SH-SY5Y (cell line): ENCODE results near the gene PPP2R2C.

Experiments used
- GATA2 ChIP-seq: IDR thresholded peaks from 2 replicates; pipeline ENCODE4 v1.6.1; 2011; ENCODE audit warnings: mild to moderate bottlenecking, low read depth, low read length
- GATA3 ChIP-seq: IDR thresholded peaks from 2 replicates; pipeline ENCODE4 v1.6.1; 2011; ENCODE audit warnings: low read depth, mild to moderate bottlenecking, low read length, moderate library complexity

PPP2R2C gene

DNA sequence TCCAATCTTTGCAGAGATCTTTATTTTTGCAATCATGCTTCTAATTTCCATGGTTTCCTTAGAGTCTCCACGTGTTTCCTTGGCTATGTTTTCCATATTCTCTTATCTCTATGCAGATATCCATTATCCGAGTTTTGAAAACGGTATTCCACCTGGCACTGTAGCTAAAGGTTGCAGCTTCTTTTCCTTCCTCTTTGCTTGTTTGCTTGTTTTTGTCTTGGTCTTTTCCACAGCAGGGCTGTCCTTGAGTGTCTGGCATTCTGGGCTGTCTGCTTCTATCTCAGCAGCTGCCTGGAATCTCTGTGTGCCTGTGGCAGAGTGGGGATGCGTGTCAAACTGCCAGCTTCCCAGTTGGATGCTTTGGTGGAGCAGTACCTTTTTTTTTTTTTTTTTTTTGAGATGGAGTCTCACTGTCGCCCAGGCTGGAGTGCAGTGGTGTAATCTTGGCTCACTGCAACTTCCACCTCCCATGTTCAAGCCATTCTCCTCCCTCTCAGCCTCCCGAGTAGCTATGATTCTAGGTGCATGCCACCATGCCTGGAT, 155.9 kb downstream of the PPP2R2C start:
- TF ChIP-seq GATA2 (no peak), GATA3 (no peak)

- TF ChIP-seq GATA2 = no peak
- no peak for TF ChIP-seq GATA3
These were observed 159.2 kb downstream of the PPP2R2C start for GRCh38 chr4:6313216-6313615.

DNA sequence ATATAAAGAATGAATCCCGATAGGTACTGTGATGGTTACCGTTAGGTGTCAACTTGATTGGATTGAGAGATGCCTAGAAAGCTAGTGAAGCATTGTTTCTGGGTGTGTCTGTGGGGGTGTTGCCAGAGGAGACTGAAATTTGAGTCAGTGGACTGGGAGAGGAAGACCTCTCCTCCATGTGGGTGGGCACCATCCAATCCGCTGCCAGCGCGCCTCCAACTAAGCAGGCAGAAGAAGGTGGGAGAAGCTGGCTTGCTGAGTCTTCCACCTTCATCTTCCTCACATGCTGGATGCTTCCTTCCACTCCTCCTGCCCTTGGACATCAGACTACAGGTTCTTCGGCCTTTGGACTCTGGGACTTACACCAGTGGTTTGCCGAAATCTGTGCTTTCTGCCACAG, 162.6 kb downstream of the PPP2R2C start:
- TF ChIP-seq GATA2 = no peak
- TF ChIP-seq GATA3 = no peak

- TF ChIP-seq GATA2 (no peak), GATA3 (no peak)
These were observed 163.3 kb downstream of the PPP2R2C start for GRCh38 chr4:6308899-6309643.

- TF ChIP-seq GATA2 (no peak), GATA3 (no peak)
These were observed 164.5 kb downstream of the PPP2R2C start for GRCh38 chr4:6307891-6308290.

- TF ChIP-seq GATA2 (no peak), GATA3 (no peak)
These were observed 165.2 kb downstream of the PPP2R2C start for GRCh38 chr4:6307230-6307629.

- TF ChIP-seq GATA2 (no peak), GATA3 (no peak)
These were observed 166.1 kb downstream of the PPP2R2C start for GRCh38 chr4:6306299-6306698.

GRCh38 chr4:6303943-6304342, 168.5 kb downstream of the PPP2R2C start:
- TF ChIP-seq GATA2 (no peak), GATA3 (no peak)

DNA sequence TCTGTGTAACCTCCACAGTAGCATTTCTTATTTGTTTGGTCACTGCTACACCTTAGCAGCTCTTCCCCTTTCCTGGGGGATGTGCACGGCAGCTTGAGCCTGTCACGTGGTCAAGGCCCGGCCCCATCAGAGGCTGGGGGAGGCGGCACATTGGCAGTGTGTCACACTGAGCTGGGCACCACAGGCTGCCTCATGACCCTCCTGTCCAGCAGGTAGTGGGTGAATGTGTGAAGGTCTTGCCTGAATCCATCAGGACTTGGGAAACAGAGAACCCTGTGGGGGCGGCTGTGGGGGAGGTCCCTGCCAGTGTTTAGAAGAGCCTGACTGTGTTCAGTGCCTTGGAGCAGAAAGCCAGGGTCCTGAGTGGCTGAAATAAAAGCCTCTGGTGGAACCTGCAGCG, 169.5 kb downstream of the PPP2R2C start:
- TF ChIP-seq GATA2 (no peak), GATA3 (no peak)

DNA sequence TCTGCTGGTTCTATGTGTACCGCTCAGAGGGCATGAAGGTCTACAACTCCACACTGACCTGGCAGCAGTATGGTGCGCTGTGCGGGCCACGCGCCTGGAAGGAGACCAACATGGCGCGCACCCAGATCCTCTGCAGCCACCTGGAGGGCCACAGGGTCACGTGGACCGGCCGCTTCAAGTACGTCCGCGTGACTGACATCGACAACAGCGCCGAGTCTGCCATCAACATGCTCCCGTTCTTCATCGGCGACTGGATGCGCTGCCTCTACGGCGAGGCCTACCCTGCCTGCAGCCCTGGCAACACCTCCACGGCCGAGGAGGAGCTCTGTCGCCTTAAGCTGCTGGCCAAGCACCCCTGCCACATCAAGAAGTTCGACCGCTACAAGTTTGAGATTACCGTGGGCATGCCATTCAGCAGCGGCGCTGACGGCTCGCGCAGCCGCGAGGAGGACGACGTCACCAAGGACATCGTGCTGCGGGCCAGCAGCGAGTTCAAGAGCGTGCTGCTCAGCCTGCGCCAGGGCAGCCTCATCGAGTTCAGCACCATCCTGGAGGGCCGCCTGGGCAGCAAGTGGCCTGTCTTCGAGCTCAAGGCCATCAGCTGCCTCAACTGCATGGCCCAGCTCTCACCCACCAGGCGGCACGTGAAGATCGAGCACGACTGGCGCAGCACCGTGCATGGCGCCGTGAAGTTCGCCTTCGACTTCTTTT, 170.5 kb downstream of the PPP2R2C start:
- no peak for TF ChIP-seq GATA2
- TF ChIP-seq GATA3 = no peak

- TF ChIP-seq GATA3 (no peak), GATA2 (no peak)
These were observed 171.2 kb downstream of the PPP2R2C start for GRCh38 chr4:6301051-6301731.

- TF ChIP-seq GATA3 (no peak), GATA2 (no peak)
These were observed 172.1 kb downstream of the PPP2R2C start for GRCh38 chr4:6300359-6300758.

- TF ChIP-seq GATA2 (no peak), GATA3 (no peak)
These were observed 172.5 kb downstream of the PPP2R2C start for GRCh38 chr4:6299875-6300274.

- TF ChIP-seq GATA3 (no peak), GATA2 (no peak)
These were observed 173.6 kb downstream of the PPP2R2C start for GRCh38 chr4:6298852-6299251.
